Measurements from ENCODE around the gene HECTD1. TPM values are rescaled to one million over a fixed set of nuclear protein-coding genes. Genes with fewer than 3 reads are reported as not detected.

HECTD1 gene
- total RNA-seq, 2 donors from 2014 or later, result 99.1 to 135 TPM

DNA sequence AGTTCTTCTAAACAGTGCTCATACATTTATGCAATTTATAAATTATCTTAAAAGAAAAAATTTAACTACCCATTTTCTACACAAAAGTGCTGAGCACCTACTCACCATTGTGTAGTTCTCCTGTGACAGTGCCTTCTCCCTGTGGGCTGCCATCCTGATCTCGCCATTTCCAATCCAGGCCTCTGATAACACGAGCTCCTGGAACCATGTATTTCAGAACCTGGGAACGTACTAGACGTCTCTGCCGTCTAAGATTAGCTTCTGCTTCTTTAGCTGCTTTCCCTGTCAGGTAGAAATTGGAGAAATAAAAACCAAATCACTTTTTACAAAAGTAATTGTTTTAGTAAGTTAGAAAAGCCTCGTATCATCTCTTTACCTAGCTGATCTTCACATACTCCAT is 74.5 kb downstream of the HECTD1 start:
- Mint-ChIP-seq H3K27ac (no peak overlapping the region), H3K27me3 (no peaks in the 10 kb centered on the region), H3K36me3 (peaks cover 24% of the 10 kb centered on the region), H3K9me3 (no peaks in the 10 kb centered on the region), H3K4me3 (no peak overlapping the region), H3K4me1 (ENCODE audit: low read depth in 2 of 2) (peaks cover 10 to 12% of the 10 kb centered on the region in 2 donors)
- DNase-seq (ENCODE audit: low spot score), result no peak
- no peak for ATAC-seq

GRCh38 chr14:31128601-31129526 is 78.7 kb downstream of the HECTD1 start:
- peaks cover 36% of the 10 kb centered on the region for H3K36me3 Mint-ChIP-seq
- H3K4me3 Mint-ChIP-seq, result no peak overlapping the region

DNA sequence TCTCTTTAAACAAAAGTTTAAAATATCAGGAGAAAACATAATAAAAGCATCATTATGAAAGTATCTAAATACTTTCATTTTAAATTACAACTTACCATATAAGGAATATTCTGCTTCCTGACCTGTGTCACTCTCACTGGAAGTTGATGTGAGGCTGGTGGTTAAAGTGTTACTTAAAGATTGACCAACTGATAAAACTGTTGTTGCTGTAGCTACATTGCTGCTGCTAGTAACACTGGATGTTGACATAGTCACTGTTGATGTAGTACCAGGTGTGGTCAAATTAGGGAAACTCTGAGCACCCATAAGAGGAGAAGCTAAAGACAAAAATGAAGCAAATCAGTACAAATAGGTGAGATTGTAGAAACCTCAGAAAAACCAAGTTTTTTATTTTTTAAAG is 79.9 kb downstream of the HECTD1 start:
- H3K27me3 Mint-ChIP-seq, result no peaks in the 10 kb centered on the region
- H3K36me3 Mint-ChIP-seq, result peaks cover 36% of the 10 kb centered on the region
- H3K9me3 Mint-ChIP-seq, result no peaks in the 10 kb centered on the region
- DNase-seq (ENCODE audit: low spot score), result peak; percentile 67
- peak; percentile 98 to 99 for ATAC-seq
- peak overlapping the region; percentile 12 to 68 for H3K27ac Mint-ChIP-seq
- peaks cover 22 to 31% of the 10 kb centered on the region in 2 donors for H3K4me1 Mint-ChIP-seq (ENCODE audit: low read depth in 2 of 2)
- peak overlapping the region; percentile 42 for H3K4me3 Mint-ChIP-seq

More at GRCh38 chr14:31128601-31129526, 78.7 kb downstream of the HECTD1 start:
- ATAC-seq (no peak), DNase-seq (ENCODE audit: low spot score) (no peak)
- H3K27me3 Mint-ChIP-seq, result no peaks in the 10 kb centered on the region
- H3K9me3 Mint-ChIP-seq, result no peaks in the 10 kb centered on the region
- H3K4me1 Mint-ChIP-seq (ENCODE audit: low read depth in 2 of 2), result peaks cover 22 to 31% of the 10 kb centered on the region in 2 donors
- H3K27ac Mint-ChIP-seq, result no peak overlapping the region

DNA sequence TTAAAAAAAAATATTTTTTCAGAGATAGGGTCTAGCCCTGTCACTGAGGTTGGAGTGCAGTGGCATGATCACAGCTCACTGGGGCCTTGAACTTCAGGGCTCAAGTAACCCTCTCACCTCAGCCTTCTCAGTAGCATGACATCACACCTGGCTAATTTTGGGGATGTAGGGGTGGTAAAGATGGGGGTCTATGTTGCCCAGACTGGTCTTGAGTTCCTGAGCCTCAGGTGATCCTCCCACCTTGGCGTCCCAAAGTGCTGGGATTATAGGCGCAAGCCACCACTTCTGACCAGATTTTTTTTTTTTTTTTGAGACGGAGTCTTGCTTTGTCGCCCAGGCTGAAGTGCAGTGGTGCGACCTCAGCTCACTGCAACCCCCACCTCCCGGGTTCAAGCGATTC is 80.9 kb downstream of the HECTD1 start:
- H3K27me3 Mint-ChIP-seq, result no peaks in the 10 kb centered on the region
- DNase-seq (ENCODE audit: low spot score), result no peak
- H3K4me1 Mint-ChIP-seq (ENCODE audit: low read depth in 2 of 2), result peaks cover 22 to 31% of the 10 kb centered on the region in 2 donors

GRCh38 chr14:31125231-31125630 is 82.4 kb downstream of the HECTD1 start:
- DNase-seq (ENCODE audit: low spot score) (no peak), ATAC-seq (no peak)
- Mint-ChIP-seq H3K27me3 (no peaks in the 10 kb centered on the region), H3K4me1 (ENCODE audit: low read depth in 2 of 2) (peaks cover 22 to 31% of the 10 kb centered on the region in 2 donors), H3K27ac (no peak overlapping the region), H3K9me3 (no peaks in the 10 kb centered on the region), H3K4me3 (no peak overlapping the region), H3K36me3 (peaks cover 30% of the 10 kb centered on the region)

More for the DNA sequence above, 80.9 kb downstream of the HECTD1 start:
- Mint-ChIP-seq H3K36me3 (peaks cover 39% of the 10 kb centered on the region), H3K9me3 (no peaks in the 10 kb centered on the region), H3K27ac (no peak overlapping the region), H3K4me3 (no peak overlapping the region)
- no peak for ATAC-seq

- Mint-ChIP-seq H3K27ac (peak overlapping the region; percentile 14 to 18), H3K4me1 (ENCODE audit: low read depth in 2 of 2) (peaks cover 22 to 31% of the 10 kb centered on the region in 2 donors), H3K9me3 (no peaks in the 10 kb centered on the region), H3K27me3 (no peaks in the 10 kb centered on the region), H3K36me3 (peaks cover 36% of the 10 kb centered on the region), H3K4me3 (peak overlapping the region; percentile 23)
- peak in 1 of 2 donors; percentile 63 for ATAC-seq
- DNase-seq (ENCODE audit: low spot score), result no peak
Observed at GRCh38 chr14:31124197-31124596, 83.4 kb downstream of the HECTD1 start.

DNA sequence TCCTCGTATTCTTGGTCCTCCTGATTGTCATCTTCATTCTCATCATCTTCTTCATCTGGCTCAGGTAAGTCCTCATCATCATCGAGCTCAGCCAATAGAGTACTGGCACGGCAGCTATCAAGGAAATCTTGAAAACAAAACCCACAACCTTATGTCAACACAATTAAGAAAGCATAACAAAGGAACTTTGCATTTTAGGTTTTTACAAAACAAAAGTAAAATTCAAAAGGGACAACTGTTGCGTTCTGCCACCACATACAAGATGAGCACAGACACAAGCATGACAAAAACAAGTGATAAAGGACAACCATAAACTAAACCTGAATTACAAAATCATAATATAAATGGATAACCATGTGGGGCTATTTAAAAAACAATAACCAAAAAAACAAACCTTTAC is 84.7 kb downstream of the HECTD1 start:
- Mint-ChIP-seq H3K27me3 (no peaks in the 10 kb centered on the region), H3K4me3 (no peak overlapping the region), H3K9me3 (no peaks in the 10 kb centered on the region), H3K36me3 (peaks cover 30% of the 10 kb centered on the region), H3K27ac (no peak overlapping the region), H3K4me1 (ENCODE audit: low read depth in 2 of 2) (peaks cover 12 to 18% of the 10 kb centered on the region in 2 donors)
- no peak for DNase-seq (ENCODE audit: low spot score)
- ATAC-seq, result no peak

DNA sequence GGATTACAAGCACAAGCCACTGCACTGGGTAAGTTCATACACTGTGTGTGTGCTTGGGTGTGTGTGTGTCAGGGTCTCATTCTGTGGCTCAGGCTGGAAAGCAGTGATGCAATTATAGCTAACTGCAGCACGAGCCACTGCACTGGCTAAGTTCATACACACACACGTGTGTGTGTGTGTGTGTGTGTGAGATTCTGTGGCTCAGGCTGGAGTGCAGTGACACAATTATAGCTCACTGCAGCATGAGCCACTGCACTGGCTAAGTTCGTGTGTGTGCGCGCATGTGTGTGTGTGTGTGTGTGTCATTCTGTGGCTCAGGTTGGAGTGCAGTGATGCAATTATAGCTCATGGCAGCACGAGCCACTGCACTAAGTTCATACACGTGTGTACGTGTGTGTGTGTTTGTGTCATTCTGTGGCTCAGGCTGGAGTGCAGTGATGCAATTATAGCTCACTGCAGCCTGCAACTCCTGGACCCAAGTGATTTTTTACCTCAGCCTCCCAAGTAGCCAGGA is 85.4 kb downstream of the HECTD1 start:
- no peaks in the 10 kb centered on the region for H3K27me3 Mint-ChIP-seq
- no peak for ATAC-seq
- no peak for DNase-seq (ENCODE audit: low spot score)
- H3K4me3 Mint-ChIP-seq, result no peak overlapping the region
- peaks cover 9 to 13% of the 10 kb centered on the region in 2 donors for H3K4me1 Mint-ChIP-seq (ENCODE audit: low read depth in 2 of 2)
- peaks cover 25% of the 10 kb centered on the region for H3K36me3 Mint-ChIP-seq
- no peak overlapping the region for H3K27ac Mint-ChIP-seq
- H3K9me3 Mint-ChIP-seq, result no peaks in the 10 kb centered on the region

GRCh38 chr14:31118892-31119291 is 88.7 kb downstream of the HECTD1 start:
- Mint-ChIP-seq H3K27me3 (no peaks in the 10 kb centered on the region), H3K4me3 (no peak overlapping the region), H3K9me3 (no peaks in the 10 kb centered on the region), H3K36me3 (peaks cover 27% of the 10 kb centered on the region), H3K4me1 (ENCODE audit: low read depth in 2 of 2) (peaks cover 0 to under 1% of the 10 kb centered on the region in 2 donors), H3K27ac (no peak overlapping the region)
- ATAC-seq (no peak), DNase-seq (ENCODE audit: low spot score) (no peak)

GRCh38 chr14:31113794-31114193 is 93.8 kb downstream of the HECTD1 start:
- ATAC-seq (no peak), DNase-seq (ENCODE audit: low spot score) (no peak)
- no peaks in the 10 kb centered on the region for H3K9me3 Mint-ChIP-seq
- H3K27me3 Mint-ChIP-seq, result no peaks in the 10 kb centered on the region
- no peak overlapping the region for H3K27ac Mint-ChIP-seq
- no peak overlapping the region for H3K4me3 Mint-ChIP-seq
- H3K36me3 Mint-ChIP-seq, result peaks cover 9% of the 10 kb centered on the region
- H3K4me1 Mint-ChIP-seq (ENCODE audit: low read depth in 2 of 2), result no peaks in the 10 kb centered on the region

GRCh38 chr14:31110872-31111271 is 96.7 kb downstream of the HECTD1 start:
- no peak for DNase-seq (ENCODE audit: low spot score)
- ATAC-seq, result no peak
- H3K36me3 Mint-ChIP-seq, result peaks cover 7% of the 10 kb centered on the region
- H3K9me3 Mint-ChIP-seq, result no peaks in the 10 kb centered on the region
- no peak overlapping the region for H3K4me3 Mint-ChIP-seq
- no peaks in the 10 kb centered on the region for H3K27me3 Mint-ChIP-seq
- no peak overlapping the region for H3K27ac Mint-ChIP-seq
- no peaks in the 10 kb centered on the region for H3K4me1 Mint-ChIP-seq (ENCODE audit: low read depth in 2 of 2)

DNA sequence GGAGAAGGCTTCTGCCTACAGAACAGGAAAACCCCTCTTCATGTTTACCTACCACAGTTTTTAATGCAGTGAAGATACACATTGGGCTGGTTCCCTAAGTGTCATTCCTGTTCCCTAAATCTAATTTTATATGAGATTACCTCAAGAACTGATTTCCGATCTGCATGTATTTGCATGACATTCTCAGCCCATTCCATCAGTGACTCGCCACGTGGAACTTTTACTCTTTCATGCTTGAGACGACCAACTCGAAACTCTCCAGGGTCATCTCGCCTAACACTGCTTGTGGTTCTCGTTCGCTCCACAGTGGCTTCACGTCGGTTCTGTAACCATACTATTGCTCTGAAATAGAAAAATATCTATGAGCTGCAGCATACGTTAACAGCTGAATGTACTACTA is 98.3 kb downstream of the HECTD1 start:
- no peak overlapping the region for H3K27ac Mint-ChIP-seq
- H3K27me3 Mint-ChIP-seq, result no peaks in the 10 kb centered on the region
- H3K4me1 Mint-ChIP-seq (ENCODE audit: low read depth in 2 of 2), result no peaks in the 10 kb centered on the region
- no peak overlapping the region for H3K4me3 Mint-ChIP-seq
- H3K9me3 Mint-ChIP-seq, result no peaks in the 10 kb centered on the region
- DNase-seq (ENCODE audit: low spot score) (no peak), ATAC-seq (no peak)
- H3K36me3 Mint-ChIP-seq, result peaks cover 11% of the 10 kb centered on the region

DNA sequence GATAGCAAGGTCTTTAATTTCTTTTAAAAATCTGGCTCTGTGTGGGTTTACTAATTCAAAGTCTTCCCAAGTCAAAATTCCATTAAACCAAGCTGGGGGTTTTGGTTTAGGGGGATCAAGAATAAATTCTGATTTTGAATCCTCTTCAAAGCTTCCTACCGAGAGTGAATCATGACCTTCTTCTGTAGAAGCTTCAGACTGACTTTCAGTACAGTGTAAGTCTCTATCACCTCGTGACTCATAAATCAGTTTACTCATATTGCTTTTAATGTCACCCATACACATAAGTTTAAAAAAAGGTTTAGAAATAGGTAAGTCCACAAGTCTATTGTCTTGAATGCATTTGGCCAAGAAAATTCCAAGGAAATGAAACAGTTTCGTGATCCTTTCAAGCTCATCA is 100.8 kb downstream of the HECTD1 start:
- H3K27me3 Mint-ChIP-seq, result no peaks in the 10 kb centered on the region
- peaks cover 25% of the 10 kb centered on the region for H3K36me3 Mint-ChIP-seq
- no peak for DNase-seq (ENCODE audit: low spot score)
- ATAC-seq, result no peak
- H3K9me3 Mint-ChIP-seq, result no peaks in the 10 kb centered on the region
- no peak overlapping the region for H3K4me3 Mint-ChIP-seq
- H3K4me1 Mint-ChIP-seq (ENCODE audit: low read depth in 2 of 2), result no peaks in the 10 kb centered on the region
- H3K27ac Mint-ChIP-seq, result no peak overlapping the region

DNA sequence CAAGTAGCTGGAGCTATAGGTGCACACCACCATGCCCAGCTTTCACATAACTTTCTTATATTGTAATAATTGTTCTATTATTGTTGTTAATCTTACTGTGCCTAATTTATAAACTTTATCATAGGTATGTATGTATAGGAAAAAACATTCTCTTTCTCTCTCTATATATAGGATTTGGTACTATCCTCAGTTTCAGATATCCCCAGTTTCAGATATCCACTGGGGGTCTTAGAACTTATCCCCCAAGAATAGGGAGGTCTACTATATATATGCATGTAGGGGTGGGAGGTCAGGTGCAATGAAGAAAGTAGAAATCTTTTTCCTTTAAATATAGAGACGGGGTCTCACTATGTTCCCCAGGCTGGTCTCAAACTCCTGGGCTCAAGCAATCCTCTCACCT is 110.5 kb downstream of the HECTD1 start:
- peaks cover 24% of the 10 kb centered on the region for H3K36me3 Mint-ChIP-seq
- no peaks in the 10 kb centered on the region for H3K4me1 Mint-ChIP-seq (ENCODE audit: low read depth in 2 of 2)
- H3K27ac Mint-ChIP-seq, result no peak overlapping the region
- H3K27me3 Mint-ChIP-seq, result no peaks in the 10 kb centered on the region
- no peak overlapping the region for H3K4me3 Mint-ChIP-seq
- no peaks in the 10 kb centered on the region for H3K9me3 Mint-ChIP-seq
- ATAC-seq (no peak), DNase-seq (ENCODE audit: low spot score) (no peak)
